NCI-H146 treated with DMSO at 0.1 percent for 48 hours (cell line): ENCODE data around the gene PRR14.
A peak's percentile ranks its signal among the peaks of the same experiment; 100 is the strongest.
"Not testable (repeated sequence)": the region's sequence is repeated elsewhere in the genome, so short reads cannot be mapped to it uniquely, and the experiment has no call there.

Experiments used
- DNase-seq: peaks from one replicate; lab custom pipeline; 2025; ENCODE audit not compliant: unreplicated experiment; lab: John Stamatoyannopoulos, UW

The PRR14 gene

DNA sequence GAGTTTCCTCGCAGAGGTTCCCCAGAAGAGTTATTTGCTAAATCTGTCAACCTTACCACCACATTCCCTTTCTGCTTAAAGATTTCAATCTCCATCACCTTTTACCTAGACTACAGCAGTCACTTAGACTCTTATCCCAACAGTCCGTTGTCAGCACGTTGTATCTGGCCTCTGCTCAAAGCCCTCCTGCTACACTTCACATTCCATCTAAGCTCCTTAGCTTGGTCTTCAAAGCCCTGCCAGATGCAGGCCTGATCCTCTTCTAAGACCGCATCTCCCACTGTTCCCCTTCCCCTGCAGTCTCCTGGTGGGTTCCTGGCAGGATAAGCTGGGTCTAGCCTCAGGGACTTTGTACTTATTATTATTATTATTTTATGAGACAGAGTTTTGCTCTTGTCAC is 37.9 kb downstream of the PRR14 start:
- DNase-seq, result no peak

DNA sequence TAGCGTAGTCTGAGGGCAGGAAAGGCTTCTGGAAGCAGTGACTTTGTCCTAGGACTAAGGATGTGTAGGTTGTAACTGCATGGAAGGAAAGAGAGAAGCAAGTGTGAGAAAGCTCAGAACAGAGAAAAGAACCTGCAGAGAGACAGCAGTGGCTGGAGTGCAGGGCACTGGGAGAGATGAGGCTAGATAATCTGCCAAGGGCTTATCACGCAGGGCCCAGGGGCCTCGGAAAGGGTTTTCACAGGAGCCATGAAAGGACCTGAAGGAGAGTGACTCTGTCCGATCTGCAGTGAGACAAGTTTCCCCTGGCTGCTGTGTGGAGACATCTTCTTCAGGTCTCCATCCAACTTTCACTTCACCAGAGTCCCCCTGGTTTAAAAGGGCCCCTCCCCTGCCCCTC is 41.1 kb downstream of the PRR14 start:
- DNase-seq, result no peak

DNA sequence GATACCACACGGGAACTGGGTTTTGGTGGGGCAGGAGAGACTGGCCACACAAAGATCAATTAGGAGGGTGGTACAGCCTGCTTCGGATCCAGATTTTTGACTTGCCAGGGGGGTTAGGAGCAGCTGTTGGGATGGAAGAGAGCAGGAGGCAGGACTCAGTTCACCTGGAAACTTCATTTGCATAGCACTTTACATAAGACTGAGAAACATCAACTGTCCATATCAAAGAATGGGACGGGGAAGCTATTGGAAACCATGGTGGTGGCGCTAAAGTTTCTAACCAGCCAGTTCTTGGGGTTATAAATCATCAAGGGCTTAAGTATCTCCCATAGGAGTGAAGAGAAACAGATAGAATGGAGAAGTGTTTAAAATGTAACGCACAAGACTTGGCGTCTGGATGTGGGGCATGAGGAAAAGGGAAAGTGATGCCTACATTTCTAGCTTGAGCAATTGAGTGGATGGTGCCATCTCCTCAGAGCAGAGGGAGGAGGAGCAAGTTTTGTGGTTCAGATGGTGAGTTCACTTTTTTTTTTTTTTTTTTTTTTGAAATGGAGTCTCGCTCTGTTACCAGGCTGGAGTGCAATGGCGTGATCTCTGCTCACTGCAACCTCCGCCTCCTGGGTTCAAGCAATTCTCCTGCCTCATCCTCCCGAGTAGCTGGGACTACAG is 41.8 kb downstream of the PRR14 start:
- DNase-seq, result no peak

GRCh38 chr16:30694926-30695693 is 44.4 kb downstream of the PRR14 start:
- DNase-seq, result no peak

- DNase-seq, result not testable (repeated sequence)
Measured at GRCh38 chr16:30696646-30697045, 45.9 kb downstream of the PRR14 start.

DNA sequence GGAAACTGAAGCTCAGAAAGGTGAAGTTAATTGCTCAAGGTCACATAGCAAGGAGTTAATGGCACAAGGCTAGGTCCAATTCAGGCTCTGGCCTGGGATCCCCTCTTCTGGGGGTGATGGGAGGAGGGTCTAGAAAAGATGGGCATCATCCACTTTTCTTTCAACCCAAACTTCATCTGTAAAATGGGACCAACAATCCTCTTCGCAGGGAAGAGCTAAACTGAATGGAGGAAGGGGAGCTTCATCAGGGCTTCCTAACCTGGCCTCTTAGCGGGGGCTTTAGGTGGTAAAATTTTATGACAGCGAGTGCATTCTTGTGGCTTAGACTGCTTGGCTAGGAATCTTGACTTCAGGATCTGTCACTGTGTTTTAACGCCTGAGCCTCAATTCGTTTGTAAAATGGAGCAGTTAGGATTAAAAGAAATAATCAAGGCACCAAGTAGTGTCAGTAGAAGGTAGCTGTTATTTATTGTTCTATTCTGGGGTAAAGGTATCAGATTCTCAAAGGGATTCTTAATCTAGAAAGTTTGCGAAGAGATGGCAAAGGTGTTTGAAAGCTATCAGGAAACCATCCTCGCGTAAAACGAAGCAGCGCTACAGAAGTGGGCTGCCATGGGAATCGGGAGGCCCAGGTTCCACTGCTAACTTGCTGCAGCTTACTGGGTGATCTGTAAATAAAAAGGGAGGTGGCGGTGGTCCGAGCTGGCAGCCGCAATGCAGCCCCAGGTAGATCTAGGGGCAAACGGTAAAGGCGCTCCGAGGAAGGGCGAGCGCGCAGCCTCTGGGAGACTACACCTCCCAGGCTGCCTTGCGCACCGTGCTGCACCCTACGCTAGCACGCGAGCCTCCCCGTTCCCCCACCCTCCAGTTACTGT is 46.7 kb downstream of the PRR14 start:
- DNase-seq, result peak; percentile 97

- DNase-seq, result peak; percentile 87
Measured at GRCh38 chr16:30698139-30698815, 47.5 kb downstream of the PRR14 start.

GRCh38 chr16:30698816-30699614 is 48.3 kb downstream of the PRR14 start, which contains the start of gene SRCAP:
Gene SRCAP (plus strand): TSS chr16:30699171. CDS start chr16:30700825, 1,654 bp downstream.
- peak; percentile 62 for DNase-seq

GRCh38 chr16:30699615-30700099 is 48.9 kb downstream of the PRR14 start:
- DNase-seq, result no peak

- no peak for DNase-seq
Measured at GRCh38 chr16:30700491-30700890, 49.7 kb downstream of the PRR14 start.

GRCh38 chr16:30700971-30701370 is 50.2 kb downstream of the PRR14 start:
- no peak for DNase-seq

GRCh38 chr16:30703071-30703470 is 52.3 kb downstream of the PRR14 start:
- DNase-seq, result not testable (repeated sequence)

GRCh38 chr16:30703971-30704370 is 53.2 kb downstream of the PRR14 start:
- DNase-seq, result no peak
